ENCODE results near the gene CACNA2D1. TPM values are rescaled to one million over a fixed set of nuclear protein-coding genes. Genes with fewer than 3 reads are reported as not detected.

The CACNA2D1 gene
- 46.1 TPM for total RNA-seq
- long read RNA-seq, partial matches to known transcripts: 2 of 14 reads
- long read RNA-seq, other reads (novel, unspliced or antisense): 12 of 14 reads

- DNase-seq (ENCODE audit: missing footprints): peak; percentile 89
- peak; percentile 97 for ATAC-seq
- intact Hi-C loops (cut with DNase I): loop anchor here (2.0 to 10.0 kb wide), 3 partner anchors 129 to 389 kb away; no protein-coding TSS in a partner anchor
Measured at GRCh38 chr7:82443547-82444219, at the start of gene CACNA2D1. TSS of gene CACNA2D1 (minus strand) at chr7:82443777.

GRCh38 chr7:82481499-82482097 lies 38.0 kb upstream of the CACNA2D1 start:
- intact Hi-C loops (cut with DNase I): loop anchor here (1.0 to 5.0 kb wide), 2 partner anchors 247 to 439 kb away; no protein-coding TSS in a partner anchor
- no peak for DNase-seq (ENCODE audit: missing footprints)
- ATAC-seq: no peak

- intact Hi-C loops (cut with DNase I): no loop called here
Measured at GRCh38 chr7:82477733-82478515, 34.3 kb upstream of the CACNA2D1 start.

GRCh38 chr7:82472966-82473365 lies 29.4 kb upstream of the CACNA2D1 start:
- intact Hi-C loops (cut with DNase I): no loop called here

More at GRCh38 chr7:82477733-82478515, 34.3 kb upstream of the CACNA2D1 start:
- DNase-seq (ENCODE audit: missing footprints) (no peak), ATAC-seq (no peak)

GRCh38 chr7:82471351-82472020 lies 27.9 kb upstream of the CACNA2D1 start:
- ATAC-seq (no peak), DNase-seq (ENCODE audit: missing footprints) (no peak)
- intact Hi-C loops (cut with DNase I): no loop called here

More at GRCh38 chr7:82472966-82473365, 29.4 kb upstream of the CACNA2D1 start:
- DNase-seq (ENCODE audit: missing footprints) (no peak), ATAC-seq (no peak)

- intact Hi-C loops (cut with DNase I): no loop called here
- DNase-seq (ENCODE audit: missing footprints) (no peak), ATAC-seq (no peak)
Measured at GRCh38 chr7:82469207-82469606, 25.6 kb upstream of the CACNA2D1 start.

- DNase-seq (ENCODE audit: missing footprints): no peak
- no peak for ATAC-seq
- intact Hi-C loops (cut with DNase I): no loop called here
Measured at GRCh38 chr7:82468435-82468834, 24.9 kb upstream of the CACNA2D1 start.

GRCh38 chr7:82467020-82467419 lies 23.4 kb upstream of the CACNA2D1 start:
- intact Hi-C loops (cut with DNase I): no loop called here
- DNase-seq (ENCODE audit: missing footprints) (no peak), ATAC-seq (no peak)

- no peak for DNase-seq (ENCODE audit: missing footprints)
- no peak for ATAC-seq
- intact Hi-C loops (cut with DNase I): no loop called here
Measured at GRCh38 chr7:82464372-82464771, 20.8 kb upstream of the CACNA2D1 start.

- ATAC-seq (no peak), DNase-seq (ENCODE audit: missing footprints) (no peak)
- intact Hi-C loops (cut with DNase I): no loop called here
Measured at GRCh38 chr7:82455295-82455694, 11.7 kb upstream of the CACNA2D1 start.

GRCh38 chr7:82450759-82451158 lies 7.2 kb upstream of the CACNA2D1 start:
- ATAC-seq (no peak), DNase-seq (ENCODE audit: missing footprints) (no peak)
- intact Hi-C loops (cut with DNase I): no loop called here

- intact Hi-C loops (cut with DNase I): loop anchor here (10.0 kb wide), 2 partner anchors 135 to 395 kb away; no protein-coding TSS in a partner anchor
- DNase-seq (ENCODE audit: missing footprints) (no peak), ATAC-seq (no peak)
Measured at GRCh38 chr7:82449910-82450309, 6.3 kb upstream of the CACNA2D1 start.

- intact Hi-C loops (cut with DNase I): loop anchor here (10.0 kb wide), 2 partner anchors 132 to 392 kb away; no protein-coding TSS in a partner anchor
Measured at GRCh38 chr7:82446897-82447296, 3.3 kb upstream of the CACNA2D1 start.

GRCh38 chr7:82445271-82445670 lies 1.7 kb upstream of the CACNA2D1 start:
- DNase-seq (ENCODE audit: missing footprints) (no peak), ATAC-seq (no peak)
- intact Hi-C loops (cut with DNase I): loop anchor here (10.0 kb wide), 2 partner anchors 130 to 390 kb away; no protein-coding TSS in a partner anchor

More at GRCh38 chr7:82446897-82447296, 3.3 kb upstream of the CACNA2D1 start:
- ATAC-seq: no peak
- no peak for DNase-seq (ENCODE audit: missing footprints)

GRCh38 chr7:82444220-82444909 lies 788 bp upstream of the CACNA2D1 start:
- DNase-seq (ENCODE audit: missing footprints) (no peak), ATAC-seq (no peak)
- intact Hi-C loops (cut with DNase I): loop anchor here (10.0 kb wide), 2 partner anchors 130 to 390 kb away; no protein-coding TSS in a partner anchor

GRCh38 chr7:82443036-82443546 lies 486 bp downstream of the CACNA2D1 start:
- ATAC-seq (peak; percentile 52), DNase-seq (ENCODE audit: missing footprints) (no peak)
- intact Hi-C loops (cut with DNase I): loop anchor here (2.0 to 10.0 kb wide), 3 partner anchors 128 to 388 kb away; no protein-coding TSS in a partner anchor

- DNase-seq (ENCODE audit: missing footprints) (no peak), ATAC-seq (no peak)
- intact Hi-C loops (cut with DNase I): loop anchor here (2.0 to 10.0 kb wide), 3 partner anchors 128 to 388 kb away; no protein-coding TSS in a partner anchor
Measured at GRCh38 chr7:82442492-82443035, 1.0 kb downstream of the CACNA2D1 start.

Data from Right ventricle myocardium inferior (tissue), 1 donor.